Middle frontal gyrus (tissue), 1 donor: ENCODE data around the gene SRCAP.

Experiments used
- DNase-seq: peaks from one replicate; pipeline ENCODE4 v3.0.0-alpha.2; 2015; ENCODE audit warnings: low spot score; ENCODE audit errors: extremely low spot score

The SRCAP gene

GRCh38 chr16:30698816-30699614 is at the start of gene SRCAP:
Gene SRCAP, plus strand, starts transcription at chr16:30699171. Its CDS starts 1,654 bp downstream, at chr16:30700825.
- DNase-seq = peak; percentile 50

GRCh38 chr16:30649725-30650368 is 49.1 kb upstream of the SRCAP start:
- no peak for DNase-seq

- DNase-seq = peak; percentile 99
Observed at GRCh38 chr16:30650369-30651123, 48.4 kb upstream of the SRCAP start, which contains the start of gene PRR14. Gene PRR14, plus strand, starts transcription at chr16:30650960. Its CDS starts 686 bp downstream, at chr16:30651646.

DNA sequence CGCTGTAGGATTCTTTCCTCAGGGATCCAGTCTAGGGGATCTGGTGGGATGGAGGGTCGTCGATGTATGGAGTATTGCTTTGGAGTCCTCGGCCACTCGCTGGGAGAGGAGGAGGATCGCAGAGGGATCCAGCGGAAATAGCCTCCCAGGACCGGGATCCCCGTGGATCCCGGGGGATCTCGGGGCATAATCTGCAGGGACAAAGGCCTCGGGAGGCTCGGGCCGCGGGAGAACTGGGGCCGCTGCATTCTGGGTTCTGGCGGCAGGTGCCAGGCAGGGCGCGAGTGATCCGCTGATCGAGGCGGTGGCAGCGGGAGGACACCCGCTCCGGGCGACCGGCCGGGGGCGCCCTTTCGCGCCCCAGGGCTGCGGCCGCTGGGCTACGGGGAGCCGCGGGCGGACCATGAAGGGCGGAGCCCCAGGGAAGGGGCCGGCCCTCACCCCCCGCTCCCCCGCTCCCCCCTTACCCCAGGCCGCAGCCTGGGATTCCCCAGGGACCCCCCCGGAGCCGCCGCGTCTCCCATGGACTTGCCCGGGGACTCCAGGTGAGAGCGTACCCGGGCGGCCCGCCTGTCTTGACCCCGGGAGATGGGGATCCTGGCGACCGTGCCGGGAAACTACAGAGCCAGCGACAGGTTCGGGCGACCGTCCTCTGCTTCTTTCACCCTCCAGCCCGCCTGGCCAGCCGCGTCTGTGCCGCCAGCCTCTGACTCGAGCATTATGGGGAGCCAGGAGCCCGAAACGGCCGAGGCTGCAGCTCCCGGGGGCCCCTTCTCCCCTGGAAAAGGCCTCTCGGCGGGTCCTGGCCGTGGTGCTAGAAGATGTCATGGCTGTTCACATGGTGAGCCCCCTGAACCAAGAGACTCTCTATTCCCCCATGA is 47.6 kb upstream of the SRCAP start:
- peak; percentile 4 for DNase-seq

GRCh38 chr16:30652005-30652296 is 47.0 kb upstream of the SRCAP start:
- no peak for DNase-seq

GRCh38 chr16:30652718-30653117 is 46.3 kb upstream of the SRCAP start:
- DNase-seq = no peak

DNA sequence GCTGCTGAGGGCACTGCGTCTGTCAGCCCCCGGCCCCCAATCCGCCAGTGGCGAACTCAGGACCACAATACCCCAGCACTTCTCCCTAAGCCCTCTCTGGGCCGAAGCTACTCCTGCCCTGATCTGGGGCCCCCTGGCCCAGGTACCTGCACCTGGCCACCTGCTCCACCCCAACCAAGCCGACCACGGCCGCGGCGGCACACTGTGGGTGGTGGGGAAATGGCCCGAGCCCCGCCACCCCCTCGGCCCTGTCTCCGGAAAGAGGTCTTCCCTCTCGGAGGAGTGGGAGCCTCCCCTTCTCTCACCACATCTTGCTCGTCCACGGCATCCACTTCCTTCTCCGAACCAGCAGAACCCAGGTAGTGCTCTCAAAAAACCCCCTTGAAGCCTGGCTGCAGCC is 44.1 kb upstream of the SRCAP start:
- DNase-seq = no peak

DNA sequence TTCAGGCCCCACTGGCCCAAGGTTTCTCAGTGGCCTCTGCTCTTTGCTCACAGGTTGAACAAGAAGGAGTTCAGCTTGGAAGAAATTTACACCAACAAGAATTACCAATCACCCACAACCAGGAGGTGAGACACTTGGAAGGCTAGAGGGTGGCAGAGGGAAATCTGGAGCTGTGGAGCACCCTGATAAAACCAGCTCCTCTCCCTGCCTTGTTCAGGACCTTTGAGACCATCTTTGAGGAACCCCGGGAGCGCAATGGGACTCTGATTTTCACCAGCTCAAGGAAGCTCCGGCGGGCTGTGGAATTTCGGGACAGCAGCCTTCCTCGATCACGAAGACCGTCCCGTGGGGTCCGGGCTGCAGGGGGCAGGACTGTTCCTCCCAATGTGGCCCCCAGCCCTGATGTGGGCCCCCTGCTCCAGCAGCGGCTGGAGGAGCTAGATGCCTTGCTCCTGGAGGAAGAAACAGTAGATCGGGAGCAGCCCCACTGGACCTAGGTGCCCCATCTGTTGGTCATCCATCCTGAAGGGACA is 43.1 kb upstream of the SRCAP start:
- no peak for DNase-seq

GRCh38 chr16:30656388-30656787 is 42.6 kb upstream of the SRCAP start:
- DNase-seq = no peak

- DNase-seq = no peak
Observed at GRCh38 chr16:30656974-30657865, 41.8 kb upstream of the SRCAP start.

DNA sequence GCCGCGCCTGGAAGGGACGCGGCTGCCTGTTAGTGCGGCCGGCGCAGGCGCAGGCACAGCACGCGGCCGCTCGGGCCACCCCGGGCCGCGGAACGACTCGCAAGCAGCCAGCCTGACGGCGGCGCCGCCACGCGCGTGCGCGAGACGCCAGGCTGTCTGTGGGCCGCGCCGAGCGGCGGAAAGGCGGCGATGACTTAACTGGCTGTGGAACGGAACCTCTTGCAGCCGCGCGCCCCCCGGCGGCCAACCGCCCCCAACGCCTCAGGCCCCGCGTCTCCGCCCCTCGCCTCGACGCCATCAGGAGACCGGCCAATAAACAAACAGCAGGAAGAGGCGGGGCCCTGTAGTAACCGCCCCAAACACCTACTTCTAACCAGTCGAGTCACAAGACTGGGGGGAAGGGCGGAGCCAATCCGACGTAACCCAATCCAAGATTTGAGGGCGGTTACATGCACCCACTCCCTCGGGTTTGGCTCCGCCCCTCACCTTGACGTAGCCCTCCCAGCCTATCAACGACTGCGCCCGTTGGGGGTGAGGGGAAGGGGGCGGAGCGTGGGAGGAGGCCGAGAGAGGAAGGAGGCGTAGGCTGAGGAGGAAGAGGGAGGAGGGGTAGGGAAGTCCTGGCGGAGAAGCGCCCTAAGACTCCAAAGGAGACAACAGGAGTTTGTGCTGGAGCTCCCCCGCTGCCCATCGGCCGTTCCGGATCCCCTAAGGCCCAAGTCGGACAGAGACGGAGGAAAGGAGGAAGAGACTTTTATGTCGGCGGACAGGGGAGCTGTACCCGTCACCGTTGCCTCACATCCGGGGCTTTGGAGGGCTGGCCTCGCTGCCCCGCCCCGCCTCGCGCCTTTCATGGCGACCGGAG is 40.9 kb upstream of the SRCAP start, which contains the start of gene FBRS:
TSS of gene FBRS (plus strand) at position 566 of the 865 bp plus-strand sequence. CDS start 1,088 bp downstream, outside the sequence.
- DNase-seq = peak; percentile 100

DNA sequence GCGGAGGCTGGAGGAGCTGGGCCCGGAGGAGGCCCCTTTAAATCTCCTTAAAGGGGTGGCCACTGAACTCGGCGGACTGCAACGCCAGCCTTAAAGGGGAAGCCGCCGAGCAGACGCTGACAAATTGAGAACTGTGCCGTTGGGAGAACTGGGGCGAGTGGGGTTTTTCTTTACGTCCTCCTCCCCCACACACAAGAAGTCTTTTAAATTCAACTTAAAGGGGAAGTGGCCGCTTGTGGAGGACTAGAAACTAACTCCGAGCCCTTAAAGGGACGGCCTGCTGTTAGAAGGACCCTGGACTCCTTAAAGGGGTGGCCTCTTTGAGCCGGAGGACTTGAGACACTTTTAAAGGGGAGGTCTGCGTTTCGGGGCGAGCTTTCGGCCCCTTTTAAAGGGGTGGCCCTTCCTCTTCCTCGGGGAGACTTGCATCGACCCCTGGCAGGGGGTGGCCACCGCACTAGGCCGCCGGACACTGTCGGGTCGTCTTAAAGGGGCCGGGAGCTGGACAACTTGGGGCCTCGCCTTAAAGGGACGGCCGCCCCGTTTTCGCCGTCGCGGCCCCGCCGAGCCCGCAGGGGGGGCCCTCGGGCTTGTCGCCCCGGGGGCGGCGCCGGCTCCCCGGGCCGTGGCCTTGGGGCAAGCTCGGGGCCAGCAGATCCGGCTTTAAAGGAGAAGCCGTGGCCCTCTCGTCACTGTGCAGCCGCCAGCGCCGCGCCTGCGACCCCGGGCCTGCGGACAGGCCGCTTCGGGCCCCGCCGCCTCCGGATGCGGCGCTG is 40.1 kb upstream of the SRCAP start:
- peak; percentile 93 for DNase-seq

DNA sequence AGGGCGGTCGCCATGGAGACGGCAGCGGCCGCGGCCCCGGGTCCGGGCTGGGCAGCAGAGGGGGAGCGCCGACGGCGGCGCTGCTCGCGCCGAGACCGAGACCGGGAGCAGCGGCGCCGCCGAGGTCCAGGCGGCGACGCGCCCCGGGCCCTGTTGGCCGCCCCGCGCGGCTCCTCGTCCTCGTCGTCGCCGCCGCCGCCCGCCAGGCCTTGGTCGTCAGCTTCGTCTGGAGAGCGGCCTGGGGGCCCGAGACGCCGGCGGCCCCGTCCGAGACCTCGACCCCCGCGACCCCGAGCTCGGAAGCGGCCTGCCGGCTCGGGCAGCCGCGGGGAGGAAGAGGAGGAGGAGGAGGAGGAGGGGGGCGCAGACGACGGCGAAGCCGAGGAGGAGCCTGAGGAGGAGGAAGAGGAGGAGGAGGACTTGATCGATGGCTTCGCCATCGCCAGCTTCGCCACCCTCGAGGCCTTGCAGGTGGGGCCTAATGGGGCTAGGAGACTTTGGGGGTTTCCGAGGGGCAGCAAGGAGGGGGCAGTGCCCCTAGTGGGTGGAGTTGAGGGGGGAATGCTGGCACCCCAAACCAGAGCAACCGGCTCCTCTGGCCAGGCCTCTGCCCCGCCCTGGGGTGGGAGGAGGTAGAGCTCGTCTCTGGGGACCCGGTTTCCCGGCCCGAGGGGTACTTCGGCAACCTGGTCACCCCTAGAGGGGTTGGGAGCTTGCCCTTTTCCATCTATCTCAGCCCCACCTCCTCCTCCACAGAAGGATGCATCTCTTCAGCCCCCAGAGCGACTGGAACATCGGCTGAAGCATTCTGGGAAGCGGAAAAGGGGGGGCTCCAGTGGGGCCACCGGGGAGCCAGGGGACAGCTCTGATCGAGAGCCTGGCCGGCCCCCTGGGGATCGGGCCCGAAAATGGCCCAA is 39.2 kb upstream of the SRCAP start:
- DNase-seq = no peak

DNA sequence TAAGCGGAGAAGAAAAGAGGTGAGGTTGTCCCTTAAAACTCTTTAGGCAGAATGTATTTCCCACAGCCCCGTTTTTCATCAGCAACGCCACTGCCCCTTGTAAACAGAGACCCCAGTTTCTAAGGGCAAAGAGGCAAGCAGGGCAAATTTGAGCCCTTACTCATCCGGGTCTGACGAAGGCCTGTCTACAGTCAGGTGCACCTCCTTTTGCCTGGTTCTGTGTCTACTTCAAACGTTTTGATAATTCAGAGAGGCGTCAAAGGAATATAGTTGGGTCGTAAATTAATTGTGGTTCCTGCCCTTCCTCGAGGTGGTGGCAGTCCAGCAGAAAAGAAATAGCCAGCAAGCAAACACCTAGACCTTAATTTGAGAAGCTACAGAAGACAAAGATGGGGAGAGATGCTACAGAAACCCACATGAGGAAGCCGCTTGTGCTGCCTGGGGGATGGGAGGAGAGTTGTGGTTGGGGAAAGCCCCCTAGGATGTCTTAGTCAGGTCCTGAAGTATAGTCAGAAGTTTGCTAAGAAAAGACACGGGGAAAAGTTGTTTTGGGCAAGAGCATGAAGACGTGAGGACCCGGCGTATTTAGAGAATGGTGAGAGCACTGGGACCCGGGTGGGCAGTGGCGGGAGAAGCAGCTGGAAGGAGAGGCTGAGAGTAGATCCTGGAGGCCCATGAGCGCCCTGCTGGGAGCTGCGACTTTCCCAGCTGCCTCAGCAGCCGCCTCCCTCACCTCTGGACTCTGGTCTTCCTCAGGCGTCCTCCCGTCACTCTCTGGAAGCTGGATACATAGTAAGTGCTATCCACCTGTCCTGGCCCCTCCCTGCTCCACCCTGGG is 38.3 kb upstream of the SRCAP start:
- DNase-seq = no peak

DNA sequence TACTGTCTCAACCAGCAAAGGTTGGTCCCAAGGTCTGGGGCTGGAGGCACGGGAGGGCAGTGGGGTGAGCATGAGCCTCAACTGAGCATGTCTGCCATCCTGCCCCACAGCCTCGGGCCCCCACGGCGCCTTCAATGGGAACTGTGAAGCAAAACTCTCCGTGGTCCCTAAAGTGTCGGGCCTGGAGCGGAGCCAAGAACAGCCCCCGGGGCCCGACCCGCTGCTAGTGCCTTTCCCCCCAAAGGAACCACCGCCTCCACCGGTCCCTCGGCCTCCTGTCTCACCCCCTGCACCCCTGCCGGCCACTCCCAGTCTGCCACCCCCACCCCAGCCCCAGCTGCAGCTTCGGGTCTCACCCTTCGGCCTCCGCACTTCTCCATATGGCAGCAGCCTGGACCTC is 36.5 kb upstream of the SRCAP start:
- DNase-seq = no peak

GRCh38 chr16:30663038-30663437 is 35.9 kb upstream of the SRCAP start:
- no peak for DNase-seq
